WERI-Rb-1 (cell line): ENCODE data around the gene LRIT2.

Source experiments
- DNase-seq: peaks from one replicate; pipeline ENCODE4 v3.0.0-alpha.2; 2020
- H3K27ac ChIP-seq: fragments of 250-450 bp; sonication (Bioruptor Pico); 2 replicates; pipeline ENCODE4 v1.5.1; 2020; ENCODE audit warnings: mild to moderate bottlenecking, moderate library complexity
- H3K27me3 ChIP-seq: fragments of 250-450 bp; sonication (Bioruptor Pico); 2 replicates; pipeline ENCODE4 v1.5.1; 2021; ENCODE audit warnings: mild to moderate bottlenecking, low read depth, moderate library complexity; ENCODE audit not compliant: insufficient read depth, severe bottlenecking
- H3K36me3 ChIP-seq: fragments of 250-450 bp; sonication (Bioruptor Pico); 2 replicates; pipeline ENCODE4 v1.5.1; 2020; ENCODE audit warnings: mild to moderate bottlenecking, moderate library complexity
- H3K4me3 ChIP-seq: 2 replicates; pipeline ENCODE4 v1.5.1; 2011; ENCODE audit warnings: low read depth, mild to moderate bottlenecking, control low read depth, low read length
- H3K9me3 ChIP-seq: fragments of 250-450 bp; sonication (Bioruptor Pico); 2 replicates; pipeline ENCODE4 v1.5.1; 2021; ENCODE audit warnings: mild to moderate bottlenecking, moderate library complexity; ENCODE audit not compliant: severe bottlenecking
- TF ChIP-seq, protein P1 (sequence below): IDR thresholded peaks from 2 replicates; pipeline ENCODE4 v1.5.1; 2011; ENCODE audit warnings: low read depth, mild to moderate bottlenecking, control low read depth, inconsistent platforms, low read length

LRIT2 gene

DNA sequence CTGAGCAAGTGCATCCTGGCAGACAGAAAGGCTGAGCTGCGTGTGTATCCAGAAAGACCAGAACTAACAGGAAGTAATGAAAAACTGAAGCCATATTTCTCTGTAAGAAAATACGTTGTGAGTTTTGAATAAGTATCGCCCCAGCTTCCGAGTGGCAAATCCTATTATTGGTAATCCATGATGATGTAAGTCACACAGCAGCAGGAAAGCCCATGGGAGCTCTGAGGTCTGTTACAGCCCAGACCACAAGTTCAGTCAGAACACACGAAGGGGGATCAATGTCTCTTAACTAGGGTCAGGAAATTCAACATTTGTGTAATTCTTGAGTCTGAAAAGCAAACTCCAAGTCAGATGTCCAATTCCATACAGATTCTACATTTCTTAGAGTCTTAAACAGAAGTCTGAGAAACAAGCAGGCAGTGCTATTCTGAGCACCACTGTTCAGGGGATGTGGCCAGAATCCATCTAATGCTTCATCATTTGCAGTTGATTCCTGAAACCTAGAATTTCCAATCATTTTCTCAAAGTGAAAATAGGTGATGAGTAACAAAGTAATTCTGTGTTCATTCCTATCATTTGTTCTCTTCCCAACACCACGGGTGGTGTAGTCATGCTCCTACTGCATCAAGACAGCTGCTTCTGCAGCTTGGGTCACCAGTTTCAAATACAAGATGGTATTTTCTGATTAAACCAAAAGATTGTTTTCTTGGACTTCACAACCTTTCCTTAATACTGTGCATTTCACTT is at the start of gene LRIT2:
TSS of gene LRIT2 (minus strand) at position 118 of the 747 bp plus-strand sequence. CDS start at position 94, 24 bp downstream.
- H3K27me3 ChIP-seq: no peaks in the 10 kb centered on the region
- H3K27ac ChIP-seq: no peak within 1 kb of the TSS
- H3K9me3 ChIP-seq: no peaks in the 10 kb centered on the region
- peak; percentile 60 for DNase-seq
- TF ChIP-seq, protein P1, sequence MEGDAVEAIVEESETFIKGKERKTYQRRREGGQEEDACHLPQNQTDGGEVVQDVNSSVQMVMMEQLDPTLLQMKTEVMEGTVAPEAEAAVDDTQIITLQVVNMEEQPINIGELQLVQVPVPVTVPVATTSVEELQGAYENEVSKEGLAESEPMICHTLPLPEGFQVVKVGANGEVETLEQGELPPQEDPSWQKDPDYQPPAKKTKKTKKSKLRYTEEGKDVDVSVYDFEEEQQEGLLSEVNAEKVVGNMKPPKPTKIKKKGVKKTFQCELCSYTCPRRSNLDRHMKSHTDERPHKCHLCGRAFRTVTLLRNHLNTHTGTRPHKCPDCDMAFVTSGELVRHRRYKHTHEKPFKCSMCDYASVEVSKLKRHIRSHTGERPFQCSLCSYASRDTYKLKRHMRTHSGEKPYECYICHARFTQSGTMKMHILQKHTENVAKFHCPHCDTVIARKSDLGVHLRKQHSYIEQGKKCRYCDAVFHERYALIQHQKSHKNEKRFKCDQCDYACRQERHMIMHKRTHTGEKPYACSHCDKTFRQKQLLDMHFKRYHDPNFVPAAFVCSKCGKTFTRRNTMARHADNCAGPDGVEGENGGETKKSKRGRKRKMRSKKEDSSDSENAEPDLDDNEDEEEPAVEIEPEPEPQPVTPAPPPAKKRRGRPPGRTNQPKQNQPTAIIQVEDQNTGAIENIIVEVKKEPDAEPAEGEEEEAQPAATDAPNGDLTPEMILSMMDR: no peak
- H3K36me3 ChIP-seq: no peaks in the 10 kb centered on the region
- no peak within 1 kb of the TSS; the same call in none of the 2 replicates for H3K4me3 ChIP-seq

DNA sequence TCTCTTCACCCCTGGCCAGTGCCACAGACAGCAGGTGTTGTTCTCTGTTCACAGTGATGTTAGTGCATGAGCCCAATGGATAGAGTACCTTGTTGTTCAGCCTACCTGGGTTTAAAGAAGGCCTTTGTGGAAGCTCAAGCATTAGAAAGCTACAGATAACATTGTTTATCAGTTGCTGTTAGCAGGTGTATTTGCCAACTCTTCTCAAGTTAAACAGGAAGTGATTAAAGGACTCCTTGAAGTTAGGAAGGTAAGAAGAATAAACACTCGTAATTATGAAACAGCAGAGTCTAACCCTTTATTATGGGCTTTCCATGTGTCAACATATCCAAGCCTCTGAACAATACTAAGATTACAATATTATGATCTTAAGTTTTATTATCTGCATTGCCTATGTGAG is 45.4 kb upstream of the LRIT2 start:
- H3K27ac ChIP-seq: no peak overlapping the region
- no peak for DNase-seq

GRCh38 chr10:84269773-84270172 is 44.4 kb upstream of the LRIT2 start:
- TF ChIP-seq, protein P1: no peak
- DNase-seq: no peak
- H3K36me3 ChIP-seq: no peaks in the 10 kb centered on the region
- no peak overlapping the region for H3K27ac ChIP-seq
- no peaks in the 10 kb centered on the region for H3K27me3 ChIP-seq
- no peaks in the 10 kb centered on the region for H3K9me3 ChIP-seq
- no peak overlapping the region for H3K4me3 ChIP-seq

More for the DNA sequence above, 45.4 kb upstream of the LRIT2 start:
- H3K4me3 ChIP-seq: no peak overlapping the region
- H3K9me3 ChIP-seq: no peaks in the 10 kb centered on the region
- TF ChIP-seq, protein P1: no peak
- H3K36me3 ChIP-seq: no peaks in the 10 kb centered on the region
- H3K27me3 ChIP-seq: no peaks in the 10 kb centered on the region

- Histone ChIP-seq H3K9me3 (no peaks in the 10 kb centered on the region), H3K4me3 (no peak overlapping the region), H3K36me3 (no peaks in the 10 kb centered on the region), H3K27ac (no peak overlapping the region), H3K27me3 (no peaks in the 10 kb centered on the region)
- TF ChIP-seq, protein P1: no peak
- no peak for DNase-seq
Observed at GRCh38 chr10:84269162-84269561, 43.8 kb upstream of the LRIT2 start.

GRCh38 chr10:84267503-84268126 is 42.3 kb upstream of the LRIT2 start:
- H3K27ac ChIP-seq: no peak overlapping the region
- DNase-seq: peak; percentile 56
- TF ChIP-seq, protein P1: peak; percentile 85
- no peak overlapping the region for H3K4me3 ChIP-seq
- H3K27me3 ChIP-seq: no peaks in the 10 kb centered on the region
- H3K36me3 ChIP-seq: no peaks in the 10 kb centered on the region
- no peaks in the 10 kb centered on the region for H3K9me3 ChIP-seq
